LNCaP clone FGC (cell line): ENCODE results near the gene MAMLD1.

ENCODE experiments used
- DNase-seq: peaks from one replicate; pipeline ENCODE4 v3.0.0-alpha.2; 2011; ENCODE audit warnings: low read depth
- H3K4me3 ChIP-seq: 2 replicates; pipeline ENCODE4 v1.5.1; 2011; ENCODE audit warnings: mild to moderate bottlenecking, low read depth, low read length, control low read depth
- CTCF ChIP-seq: IDR thresholded peaks from 2 replicates; pipeline ENCODE4 v1.5.1; 2012; ENCODE audit warnings: mild to moderate bottlenecking; ENCODE audit not compliant: control insufficient read depth, insufficient read depth; ENCODE audit errors: extremely low read depth

MAMLD1 gene

GRCh38 chrX:150508451-150509367, 145.6 kb downstream of the MAMLD1 start:
- no peak for TF ChIP-seq CTCF
- no peak overlapping the region for H3K4me3 ChIP-seq
- no peak for DNase-seq

- TF ChIP-seq CTCF, result no peak
- no peak for DNase-seq
- no peak overlapping the region for H3K4me3 ChIP-seq
Observed at GRCh38 chrX:150509703-150510102, 146.6 kb downstream of the MAMLD1 start.

- no peak for DNase-seq
- no peak for TF ChIP-seq CTCF
- H3K4me3 ChIP-seq, result no peak overlapping the region
Observed at GRCh38 chrX:150512461-150512901, 149.4 kb downstream of the MAMLD1 start.

- no peak overlapping the region for H3K4me3 ChIP-seq
- DNase-seq, result no peak
- no peak for TF ChIP-seq CTCF
Observed at GRCh38 chrX:150513544-150513943, 150.4 kb downstream of the MAMLD1 start.

- no peak overlapping the region for H3K4me3 ChIP-seq
- TF ChIP-seq CTCF, result no peak
- no peak for DNase-seq
Observed at GRCh38 chrX:150514462-150514861, 151.3 kb downstream of the MAMLD1 start.

GRCh38 chrX:150515801-150516200, 152.7 kb downstream of the MAMLD1 start:
- DNase-seq, result no peak
- H3K4me3 ChIP-seq, result no peak overlapping the region
- no peak for TF ChIP-seq CTCF
